HG02588 (cell line): ENCODE measurements around the gene CLASRP.

Experiments used
- ATAC-seq: cut with Tn5 transposase; IDR thresholded peaks from one replicate; pipeline ENCODE4 v1.9.1; 2021; ENCODE audit warnings: mild to moderate bottlenecking, moderate library complexity; ENCODE audit not compliant: unreplicated experiment

CLASRP gene

DNA sequence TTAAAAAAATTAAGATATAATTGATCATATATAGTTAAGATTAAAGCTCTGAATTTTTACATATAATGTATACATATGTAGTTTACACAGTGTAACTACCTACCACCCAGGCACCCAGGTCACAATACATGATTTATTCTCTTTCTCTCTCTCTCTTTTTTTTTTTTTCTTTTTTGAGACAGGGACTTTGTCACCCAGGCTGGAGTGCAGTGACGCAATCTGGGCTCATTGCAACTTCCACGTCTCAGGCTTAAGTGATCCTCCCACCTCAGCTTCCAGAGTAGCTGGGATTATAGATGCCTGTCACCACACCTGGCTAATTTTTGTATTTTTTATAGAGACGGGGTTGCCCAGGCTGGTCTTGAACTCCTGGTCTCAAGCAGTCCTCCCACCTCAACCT, 18.8 kb upstream of the CLASRP start:
- no peak for ATAC-seq

DNA sequence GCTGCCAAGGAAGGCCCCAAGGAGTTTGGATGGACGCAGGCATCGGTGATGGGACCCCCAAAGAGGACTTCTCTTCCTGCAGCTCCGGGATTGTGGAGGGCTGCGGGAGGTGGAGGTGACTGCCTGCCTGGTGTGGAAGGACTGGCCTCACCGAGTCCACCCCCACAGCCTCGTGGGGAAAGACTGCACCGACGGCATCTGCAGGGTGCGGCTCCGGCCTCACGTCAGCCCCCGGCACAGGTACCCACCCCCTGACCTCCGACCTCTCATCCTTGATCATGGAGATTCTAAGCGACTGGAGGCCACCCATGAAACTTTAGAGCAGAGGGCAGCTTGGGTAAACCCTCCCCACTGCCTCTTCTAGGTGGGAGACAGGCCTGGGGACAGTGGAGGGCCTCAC, 16.9 kb upstream of the CLASRP start:
- no peak for ATAC-seq

DNA sequence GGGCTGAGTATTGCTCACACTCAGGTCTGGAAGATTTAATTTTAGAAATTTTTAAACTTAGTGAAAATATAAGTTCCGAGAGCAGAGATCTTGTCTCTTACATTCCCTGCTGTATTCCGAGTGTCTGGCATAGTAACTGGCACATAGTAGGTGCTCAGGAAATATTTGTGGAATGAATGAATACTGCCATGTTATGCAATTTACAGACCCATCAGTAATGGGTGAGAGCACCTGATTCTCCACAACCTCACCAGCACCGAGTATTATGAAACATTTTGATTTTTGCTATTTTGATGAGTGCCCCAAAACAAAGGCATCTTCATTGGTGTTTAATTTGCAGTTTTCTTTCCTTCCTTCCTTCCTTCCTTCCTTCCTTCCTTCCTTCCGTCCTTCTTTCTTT, 15.8 kb upstream of the CLASRP start:
- ATAC-seq: no peak

DNA sequence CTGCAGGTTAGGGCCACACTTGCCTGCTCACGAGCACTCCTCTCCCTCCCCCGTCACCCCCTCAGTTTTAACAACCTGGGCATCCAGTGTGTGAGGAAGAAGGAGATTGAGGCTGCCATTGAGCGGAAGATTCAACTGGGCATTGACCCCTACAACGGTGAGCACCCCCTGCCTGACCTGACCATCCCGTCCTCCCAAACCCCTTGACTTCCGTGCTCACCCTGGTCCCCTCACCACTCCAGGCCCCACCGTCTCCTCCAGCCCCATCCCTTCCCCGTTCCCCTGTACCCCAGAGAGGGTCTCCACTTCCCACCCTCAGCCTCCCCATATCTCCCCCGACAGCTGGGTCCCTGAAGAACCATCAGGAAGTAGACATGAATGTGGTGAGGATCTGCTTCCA, 13.6 kb upstream of the CLASRP start:
- ATAC-seq: no peak

DNA sequence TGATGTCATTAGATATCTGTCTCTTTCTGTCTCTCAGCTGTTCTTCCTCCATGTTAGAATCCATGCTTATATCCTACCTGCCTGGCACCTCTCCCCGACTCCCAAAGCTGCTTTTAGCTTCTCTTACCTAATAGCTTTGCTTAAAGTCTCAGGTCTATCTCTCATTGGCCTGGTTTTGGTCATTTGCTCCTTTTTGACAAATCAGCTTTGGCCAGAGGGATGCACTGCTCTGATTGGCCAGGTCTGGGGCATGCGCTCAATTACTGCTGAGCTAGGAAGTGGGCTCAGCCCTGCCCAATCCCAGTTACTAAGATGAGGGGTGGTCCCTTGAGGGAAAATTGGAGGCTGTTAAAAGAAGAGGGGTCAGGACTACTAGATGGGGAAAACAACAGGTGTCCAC, 11.5 kb upstream of the CLASRP start:
- ATAC-seq: no peak

DNA sequence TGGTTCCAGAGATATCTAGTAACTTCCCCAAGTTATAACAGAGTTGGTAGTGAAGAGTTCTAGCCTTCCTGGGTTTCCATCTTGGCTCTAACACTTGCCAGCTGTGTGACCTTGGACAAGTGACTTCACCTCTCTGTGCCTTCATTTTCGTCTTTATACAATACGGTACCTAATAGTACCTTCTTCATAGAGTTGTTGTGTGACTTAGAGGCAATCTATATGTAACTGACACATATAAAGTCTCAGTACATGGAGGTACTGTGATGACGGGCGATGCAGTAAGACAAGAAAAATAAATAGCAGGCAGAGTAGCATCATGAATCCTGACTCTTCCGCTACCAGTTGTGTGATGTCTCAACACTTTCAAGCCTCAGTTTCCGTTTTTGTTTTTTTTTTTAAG, 8.0 kb upstream of the CLASRP start:
- ATAC-seq: no peak

DNA sequence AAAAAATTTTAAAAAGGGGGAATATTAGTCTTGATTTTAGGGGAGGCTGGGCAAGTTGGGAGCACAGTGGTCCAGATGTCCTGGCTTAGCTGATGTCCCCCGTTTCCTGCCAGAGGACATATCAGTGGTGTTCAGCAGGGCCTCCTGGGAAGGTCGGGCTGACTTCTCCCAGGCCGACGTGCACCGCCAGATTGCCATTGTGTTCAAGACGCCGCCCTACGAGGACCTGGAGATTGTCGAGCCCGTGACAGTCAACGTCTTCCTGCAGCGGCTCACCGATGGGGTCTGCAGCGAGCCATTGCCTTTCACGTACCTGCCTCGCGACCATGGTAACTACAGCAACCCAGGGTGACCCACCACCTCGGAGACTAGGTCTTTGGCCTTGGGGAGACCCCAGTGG, 6.4 kb upstream of the CLASRP start:
- no peak for ATAC-seq

DNA sequence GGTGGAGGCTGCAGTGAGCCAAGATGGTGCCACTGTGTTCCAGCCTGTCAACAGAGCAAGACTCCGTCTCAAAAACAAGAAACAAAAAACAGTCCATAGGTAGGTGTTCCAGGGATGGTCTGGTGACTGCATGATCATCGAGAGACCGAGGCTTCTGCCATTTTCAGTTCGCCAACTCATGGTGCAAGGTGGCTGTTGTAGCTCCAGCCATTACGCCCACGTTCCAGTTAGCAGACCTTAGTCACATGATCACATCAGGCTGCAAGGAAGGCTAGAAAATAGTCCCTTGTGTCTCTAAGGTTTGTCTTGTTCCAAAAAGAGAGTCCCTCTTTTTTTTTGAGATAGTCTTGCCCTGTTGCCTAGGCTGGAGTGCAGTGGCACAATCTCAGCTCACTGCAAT, 3.1 kb upstream of the CLASRP start:
- no peak for ATAC-seq

DNA sequence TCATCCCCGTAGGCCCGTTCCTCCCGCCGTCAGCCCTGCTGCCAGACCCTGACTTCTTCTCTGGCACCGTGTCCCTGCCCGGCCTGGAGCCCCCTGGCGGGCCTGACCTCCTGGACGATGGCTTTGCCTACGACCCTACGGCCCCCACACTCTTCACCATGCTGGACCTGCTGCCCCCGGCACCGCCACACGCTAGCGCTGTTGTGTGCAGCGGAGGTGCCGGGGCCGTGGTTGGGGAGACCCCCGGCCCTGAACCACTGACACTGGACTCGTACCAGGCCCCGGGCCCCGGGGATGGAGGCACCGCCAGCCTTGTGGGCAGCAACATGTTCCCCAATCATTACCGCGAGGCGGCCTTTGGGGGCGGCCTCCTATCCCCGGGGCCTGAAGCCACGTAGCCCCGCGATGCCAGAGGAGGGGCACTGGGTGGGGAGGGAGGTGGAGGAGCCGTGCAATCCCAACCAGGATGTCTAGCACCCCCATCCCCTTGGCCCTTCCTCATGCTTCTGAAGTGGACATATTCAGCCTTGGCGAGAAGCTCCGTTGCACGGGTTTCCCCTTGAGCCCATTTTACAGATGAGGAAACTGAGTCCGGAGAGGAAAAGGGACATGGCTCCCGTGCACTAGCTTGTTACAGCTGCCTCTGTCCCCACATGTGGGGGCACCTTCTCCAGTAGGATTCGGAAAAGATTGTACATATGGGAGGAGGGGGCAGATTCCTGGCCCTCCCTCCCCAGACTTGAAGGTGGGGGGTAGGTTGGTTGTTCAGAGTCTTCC, 1.3 kb upstream of the CLASRP start:
- no peak for ATAC-seq

DNA sequence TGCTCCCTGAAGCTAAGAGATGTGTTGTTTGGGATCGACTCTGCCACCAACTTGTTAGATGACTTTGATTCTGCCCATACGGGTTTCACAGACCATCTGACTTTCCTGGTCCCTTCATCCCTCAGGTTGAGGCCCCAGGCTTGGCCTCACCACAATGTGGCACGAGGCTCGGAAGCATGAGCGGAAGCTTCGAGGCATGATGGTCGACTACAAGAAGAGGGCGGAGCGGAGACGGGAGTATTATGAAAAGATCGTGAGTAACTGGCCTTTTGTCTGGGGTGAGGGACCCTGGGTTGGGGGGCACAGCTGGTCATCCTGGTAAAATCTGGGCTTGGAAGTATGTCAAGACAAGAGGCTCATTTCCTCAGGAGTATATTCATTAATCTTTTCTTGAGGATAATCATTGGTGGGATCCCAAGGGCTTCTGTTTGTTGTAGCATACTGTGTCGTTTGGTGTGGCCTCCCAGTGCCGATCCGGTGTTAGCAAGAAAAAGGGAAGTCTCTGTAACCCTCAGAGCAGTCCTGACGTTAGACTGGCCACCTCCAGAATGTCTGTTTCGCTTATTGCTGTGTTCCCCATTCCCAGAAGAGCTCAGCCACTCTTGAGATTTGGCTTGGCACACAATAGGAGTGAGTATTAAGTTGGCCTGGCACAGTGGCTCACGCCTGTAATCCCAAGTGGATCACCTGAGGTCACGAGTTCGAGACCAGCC, 1.4 kb downstream of the CLASRP start:
- no peak for ATAC-seq

DNA sequence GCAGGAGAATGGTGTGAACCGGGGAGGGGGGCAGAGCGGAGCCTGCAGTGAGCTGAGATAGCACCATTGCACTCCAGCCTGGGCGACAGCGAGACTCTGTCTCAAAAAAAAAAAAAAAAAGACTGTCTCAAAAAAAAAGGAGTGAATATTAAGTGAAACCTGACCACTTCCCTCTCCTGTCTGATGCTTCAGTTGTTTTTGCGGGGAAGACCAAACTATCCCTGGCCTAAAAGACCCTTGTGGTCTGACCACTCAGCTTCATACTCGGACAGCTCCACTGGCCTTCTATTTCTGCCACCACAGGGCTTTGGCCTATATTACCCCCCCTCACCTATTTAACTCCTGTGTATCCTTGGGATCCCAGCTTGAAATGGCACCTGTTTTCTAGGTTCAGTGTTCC, 2.3 kb downstream of the CLASRP start:
- ATAC-seq: no peak

DNA sequence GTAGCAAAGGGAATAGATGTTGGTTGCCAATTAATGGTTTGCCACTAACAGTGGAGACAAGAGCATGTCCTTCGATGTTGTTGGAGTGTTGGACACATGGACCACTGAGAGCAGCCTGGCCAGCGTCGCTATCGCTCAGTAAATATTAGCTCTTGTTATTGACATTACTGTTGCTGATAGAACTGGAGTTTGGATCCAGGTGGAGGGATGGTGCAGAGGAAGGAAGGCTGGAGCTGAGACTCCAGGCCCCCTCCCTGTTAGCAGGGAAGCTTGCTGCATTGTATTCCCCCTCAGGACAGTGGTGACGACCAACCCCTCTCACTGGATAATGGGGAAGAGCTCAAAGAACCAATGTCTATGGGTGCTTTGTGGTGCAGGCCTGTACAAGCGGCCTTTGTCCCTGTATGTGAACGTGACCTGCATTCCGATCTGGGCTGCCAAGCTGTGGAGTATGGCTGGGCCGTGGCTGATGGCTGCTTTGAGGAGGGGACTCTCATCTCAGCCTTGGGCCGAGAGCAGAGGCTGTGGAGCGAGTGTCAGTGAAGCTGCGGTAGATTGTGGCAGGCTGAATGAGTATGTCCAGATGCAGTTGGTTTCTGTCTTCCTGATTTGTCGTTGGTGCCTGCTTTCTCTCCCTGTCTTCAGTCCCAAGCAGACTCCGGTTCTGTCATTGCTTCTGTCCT, 7.0 kb downstream of the CLASRP start:
- ATAC-seq: no peak

DNA sequence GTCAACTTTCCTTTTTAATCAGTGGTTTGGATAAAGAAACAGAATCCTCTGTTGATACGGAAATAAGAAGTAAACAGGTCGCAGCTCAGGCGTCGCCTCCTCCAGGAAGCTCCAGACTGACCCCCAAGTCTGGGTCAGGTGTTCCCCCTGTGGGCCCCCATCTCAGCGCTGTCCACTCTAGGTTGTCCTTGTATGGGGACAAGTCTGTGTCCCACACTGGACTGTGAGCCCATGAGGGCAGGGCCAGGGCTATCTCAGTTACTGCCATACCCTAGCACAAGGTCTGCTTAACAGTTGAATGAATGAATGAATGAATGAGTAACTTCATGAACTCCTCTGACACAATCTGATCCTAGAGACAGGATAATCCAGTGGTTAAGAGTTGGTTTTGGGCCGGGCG, 7.5 kb downstream of the CLASRP start:
- ATAC-seq: no peak

DNA sequence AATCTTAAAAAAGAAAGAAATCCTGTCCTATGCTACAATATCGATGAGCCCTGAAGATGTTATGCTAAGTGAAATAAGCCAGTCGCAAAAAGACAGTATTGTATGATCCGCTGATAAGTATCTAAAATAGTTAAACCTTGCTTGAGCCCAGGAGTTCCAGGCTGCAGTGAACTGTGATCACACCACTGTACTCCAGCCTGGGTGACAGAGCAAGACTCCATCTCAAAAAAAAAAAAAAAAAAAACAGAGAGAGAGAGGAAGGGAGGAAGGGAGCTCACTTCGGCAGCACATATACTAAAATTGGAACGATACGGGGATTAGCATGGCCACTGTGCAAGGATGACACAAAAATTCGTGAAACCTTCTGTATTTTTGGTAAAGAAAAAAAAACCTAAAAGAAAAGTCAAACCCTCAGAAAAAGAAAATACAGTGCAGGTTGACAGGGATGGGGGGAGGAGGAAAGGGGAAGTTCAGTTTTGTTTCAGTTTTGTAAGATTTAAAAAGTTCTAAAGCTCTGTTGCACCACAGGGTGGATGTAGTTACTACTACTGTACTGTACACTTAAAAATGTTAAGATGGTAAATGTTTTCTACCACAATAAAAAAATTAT, 8.4 kb downstream of the CLASRP start:
- no peak for ATAC-seq

DNA sequence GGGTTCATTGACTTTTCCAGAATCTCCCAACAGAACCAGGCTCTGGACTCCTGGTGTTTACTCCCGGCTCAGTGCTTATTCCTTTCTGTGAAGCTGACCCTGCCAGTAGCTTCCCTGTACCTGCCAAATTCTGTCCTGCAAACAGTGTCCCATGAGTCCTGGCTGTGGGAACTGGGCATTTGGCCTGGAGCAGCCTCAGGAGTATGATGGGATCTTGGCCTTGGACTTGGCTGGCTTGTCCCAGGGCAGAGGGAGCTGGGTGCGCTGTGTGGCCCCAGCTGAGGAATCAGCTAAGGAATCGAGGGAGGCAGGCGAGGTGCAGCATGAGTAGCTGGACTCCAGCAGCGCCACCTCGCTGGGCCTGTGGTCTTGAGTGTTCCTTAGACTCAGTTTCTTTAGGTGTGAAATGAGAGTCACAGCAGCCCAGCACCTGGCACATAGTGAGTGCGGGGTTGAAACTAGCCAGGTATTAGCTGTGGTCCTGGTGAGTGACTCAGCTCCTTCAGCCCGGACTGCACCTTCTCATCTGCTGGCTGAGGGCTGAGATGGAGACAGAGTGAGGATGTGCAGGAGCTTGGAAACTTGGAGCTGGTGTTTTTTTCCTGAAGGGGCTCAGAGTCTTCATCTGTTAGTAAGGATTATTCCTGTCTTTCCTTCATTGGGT, 10.4 kb downstream of the CLASRP start:
- no peak for ATAC-seq

DNA sequence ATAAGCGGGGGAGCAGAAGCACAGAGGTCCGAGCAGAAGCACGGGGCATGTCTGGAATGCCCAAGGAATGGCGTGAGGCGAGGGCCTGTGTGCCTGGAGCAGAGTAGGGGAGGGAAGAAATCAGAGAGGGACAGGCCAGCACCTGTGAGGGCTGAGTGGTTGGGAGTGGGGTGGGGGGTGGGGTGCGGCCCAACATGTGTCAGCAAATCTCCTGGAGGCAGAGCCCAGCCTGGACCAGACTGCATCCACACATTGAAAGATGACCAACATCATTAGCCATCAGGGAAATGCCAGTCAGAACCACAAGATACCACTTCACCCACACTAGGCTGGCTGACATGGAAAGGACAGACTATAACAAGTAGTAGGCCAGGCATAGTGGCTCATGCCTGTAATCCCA, 11.2 kb downstream of the CLASRP start:
- no peak for ATAC-seq

DNA sequence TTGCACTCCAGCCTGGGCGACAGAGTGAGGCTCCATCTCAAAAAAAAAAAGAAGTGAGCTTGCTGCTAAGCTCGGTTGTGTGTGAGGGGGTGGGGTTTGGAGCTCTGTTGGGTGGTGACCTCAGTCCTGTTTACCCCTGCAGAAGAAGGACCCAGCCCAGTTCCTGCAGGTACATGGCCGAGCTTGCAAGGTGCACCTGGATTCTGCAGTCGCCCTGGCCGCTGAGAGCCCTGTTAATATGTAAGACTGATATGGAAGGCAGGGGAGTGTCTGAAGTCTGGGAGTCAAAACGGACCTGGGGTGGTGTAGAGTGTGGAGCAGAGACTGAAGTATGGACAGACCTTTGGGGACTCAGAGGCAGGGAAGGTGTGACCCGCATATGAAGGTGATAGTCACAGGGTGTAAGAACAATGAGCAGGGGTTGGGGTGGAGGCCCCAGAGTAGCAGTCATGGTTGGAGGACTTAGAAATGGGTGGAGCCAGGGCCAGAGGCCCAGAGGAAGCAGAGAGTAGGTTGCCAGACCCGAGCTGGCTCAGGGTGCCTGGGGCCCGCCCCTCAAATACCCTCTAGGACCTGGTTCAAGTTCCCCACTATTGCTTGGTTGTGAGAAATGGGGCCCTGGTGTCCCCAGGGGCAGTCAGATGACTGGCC, 13.2 kb downstream of the CLASRP start:
- no peak for ATAC-seq

DNA sequence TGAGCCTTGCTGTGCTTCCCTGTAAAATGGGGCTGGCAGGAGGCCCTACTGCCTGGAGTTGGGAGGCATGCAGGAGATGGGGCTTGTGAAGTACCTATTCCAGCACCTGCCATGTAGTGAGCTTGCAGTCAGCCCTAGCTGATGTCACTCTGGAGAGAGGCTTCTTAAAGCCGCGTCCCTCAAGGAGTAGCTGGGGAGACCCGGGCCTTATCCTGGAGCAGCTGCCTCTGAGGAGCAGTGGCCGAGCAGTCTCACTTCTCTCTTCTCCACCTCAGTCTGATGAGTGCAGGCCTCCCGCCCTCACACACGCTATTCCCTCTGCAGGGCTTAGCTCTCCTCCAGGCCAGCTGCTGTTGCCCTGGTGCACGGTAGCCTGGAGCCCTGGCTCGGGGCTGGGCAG, 18.0 kb downstream of the CLASRP start:
- no peak for ATAC-seq

DNA sequence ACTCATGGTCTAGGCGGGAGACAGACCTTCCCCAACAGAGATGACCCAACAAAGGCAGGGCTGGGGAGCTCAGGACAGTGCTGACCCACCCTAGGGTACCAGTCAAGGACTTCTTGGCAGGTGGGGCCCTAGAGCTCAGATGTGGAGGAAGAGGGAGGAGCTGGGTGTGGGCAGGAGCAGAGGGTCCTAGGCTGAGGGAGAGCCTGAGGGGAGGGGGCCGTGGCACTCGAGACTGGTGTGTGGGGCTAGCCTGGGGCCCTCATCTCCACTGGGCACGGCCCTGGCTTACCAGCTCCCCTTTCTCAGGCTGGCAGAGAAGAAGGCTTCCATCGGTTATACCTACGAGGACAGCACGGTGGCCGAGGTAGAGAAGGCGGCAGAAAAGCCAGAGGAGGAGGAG, 18.6 kb downstream of the CLASRP start:
- ATAC-seq: no peak

DNA sequence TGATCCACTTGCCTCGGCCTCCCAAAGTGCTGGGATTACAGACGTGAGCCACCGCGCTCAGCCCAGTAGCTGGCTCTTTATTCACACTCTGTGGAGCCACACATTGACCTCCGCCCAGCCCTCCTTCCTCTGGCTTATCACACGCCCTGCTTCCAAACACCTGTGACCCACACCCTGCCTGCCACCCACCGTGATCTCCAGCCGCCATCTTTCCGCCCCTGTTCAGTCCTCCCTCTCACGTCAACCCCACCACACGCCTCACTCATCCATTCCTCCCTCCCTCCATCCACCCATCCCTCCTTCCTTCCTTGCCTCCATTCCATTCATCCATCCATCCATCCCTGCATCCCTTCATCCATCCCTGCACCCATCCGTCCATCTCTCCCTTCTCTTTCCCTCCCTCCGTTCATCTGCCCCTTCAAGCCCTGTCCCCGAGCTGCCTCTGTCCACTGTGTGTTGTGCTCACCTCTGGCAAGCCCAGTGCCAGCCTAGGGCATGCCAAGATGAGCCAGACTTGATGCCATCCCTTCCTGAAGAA, 19.8 kb downstream of the CLASRP start:
- ATAC-seq: no peak
